Esophagus muscularis mucosa (tissue), 3 donors: ENCODE measurements around the gene SCN3B.

ENCODE experiments used
- POLR2AphosphoS5 ChIP-seq, 2 donors: sonication (generic); formaldehyde crosslinking; IDR thresholded peaks; one replicate each; pipeline ENCODE4 v1.6.1; 2017; ENCODE audit warnings: antibody characterized with exemption in 2 of 2
- TF ChIP-seq, protein P1 (sequence below), 3 experiments: fragments of 200-600 bp in 2 of 3; fragments of 450-650 bp in 1 of 3; sonication (generic) in 2 of 3; IDR thresholded peaks; one replicate each; pipeline ENCODE4 v1.5.1; 2017 to 2019; ENCODE audit warnings: antibody characterized with exemption in 3 of 3, mild to moderate bottlenecking in 2 of 3, moderate library complexity in 1 of 3

DNA sequence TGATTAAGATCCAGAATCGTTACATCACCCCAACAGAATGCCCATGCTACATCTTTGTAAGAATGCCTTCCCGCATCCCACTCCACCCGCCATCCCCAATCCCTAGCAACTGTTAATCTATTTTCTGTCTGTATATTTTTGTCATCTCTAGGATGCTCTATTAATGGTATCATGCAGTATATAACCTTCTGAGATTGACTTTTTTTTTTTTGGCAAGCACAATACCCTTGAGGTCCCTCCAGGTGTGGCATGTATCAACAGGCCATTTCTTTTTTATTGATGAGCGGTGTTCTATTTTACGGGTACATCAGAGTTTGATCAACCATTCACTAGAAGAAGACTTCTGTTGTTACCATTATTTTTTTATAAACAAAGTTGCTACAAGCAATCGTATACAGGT is 30.2 kb upstream of the SCN3B start:
- TF ChIP-seq, protein P1, sequence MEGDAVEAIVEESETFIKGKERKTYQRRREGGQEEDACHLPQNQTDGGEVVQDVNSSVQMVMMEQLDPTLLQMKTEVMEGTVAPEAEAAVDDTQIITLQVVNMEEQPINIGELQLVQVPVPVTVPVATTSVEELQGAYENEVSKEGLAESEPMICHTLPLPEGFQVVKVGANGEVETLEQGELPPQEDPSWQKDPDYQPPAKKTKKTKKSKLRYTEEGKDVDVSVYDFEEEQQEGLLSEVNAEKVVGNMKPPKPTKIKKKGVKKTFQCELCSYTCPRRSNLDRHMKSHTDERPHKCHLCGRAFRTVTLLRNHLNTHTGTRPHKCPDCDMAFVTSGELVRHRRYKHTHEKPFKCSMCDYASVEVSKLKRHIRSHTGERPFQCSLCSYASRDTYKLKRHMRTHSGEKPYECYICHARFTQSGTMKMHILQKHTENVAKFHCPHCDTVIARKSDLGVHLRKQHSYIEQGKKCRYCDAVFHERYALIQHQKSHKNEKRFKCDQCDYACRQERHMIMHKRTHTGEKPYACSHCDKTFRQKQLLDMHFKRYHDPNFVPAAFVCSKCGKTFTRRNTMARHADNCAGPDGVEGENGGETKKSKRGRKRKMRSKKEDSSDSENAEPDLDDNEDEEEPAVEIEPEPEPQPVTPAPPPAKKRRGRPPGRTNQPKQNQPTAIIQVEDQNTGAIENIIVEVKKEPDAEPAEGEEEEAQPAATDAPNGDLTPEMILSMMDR (IDR thresholded peaks at IDR 0.05): no peak
- no peak for TF ChIP-seq POLR2AphosphoS5 (IDR thresholded peaks at IDR 0.05)
